Gastroesophageal sphincter (tissue), 3 donors: ENCODE data around the gene NDUFB7.
A peak's percentile ranks its signal among the peaks of the same experiment; 100 is the strongest.

Source experiments
- CTCF ChIP-seq, 4 experiments: fragments of 200-600 bp in 2 of 4; fragments of 450-650 bp in 2 of 4; sonication (generic) in 1 of 4; IDR thresholded peaks; one replicate each; pipeline ENCODE4 v1.5.1; 2017 to 2019; ENCODE audit warnings: antibody characterized with exemption in 4 of 4, mild to moderate bottlenecking in 2 of 4, moderate library complexity in 2 of 4
- POLR2A ChIP-seq, 2 donors: fragments of 450-650 bp; IDR thresholded peaks; one replicate each; pipeline ENCODE4 v1.6.1; 2017; ENCODE audit warnings: antibody characterized with exemption in 2 of 2, mild to moderate bottlenecking in 2 of 2, moderate library complexity in 1 of 2

- TF ChIP-seq CTCF (IDR thresholded peaks at IDR 0.05), result no peak
- TF ChIP-seq POLR2A (IDR thresholded peaks at IDR 0.05), result peak; percentile 97 to 98
Measured at GRCh38 chr19:14517840-14518505, 53.9 kb downstream of the NDUFB7 start, which contains the start of gene DNAJB1.
